GM12878 (cell line): ENCODE results near the gene SULT2B1. TPM values are rescaled to one million over a fixed set of nuclear protein-coding genes. Genes with fewer than 3 reads are reported as not detected.
A peak's percentile ranks its signal among the peaks of the same experiment; 100 is the strongest.

Source experiments
- ATAC-seq: fragments of 200-7000 bp; cut with Tn5 transposase; 3 replicates; pipeline ENCODE4 v1.9.1; 2020; ENCODE audit warnings: mild to moderate bottlenecking, moderate library complexity
- BruUV-seq: library from RNA; stranded (reverse); fragments of 400-500 nt; replicated peaks from 2 replicates; lab custom pipeline; 2021; lab: Mats Ljungman, UMichigan
- CTCF ChIA-PET: fragments of 300-600 bp; sonication (Branson Sonifier 250); formaldehyde crosslinking; extraction: SDS; loops from one replicate; lab custom pipeline; 2021; ENCODE audit warnings: inconsistent platforms; lab: Yijun Ruan, JAX
- POLR2A ChIA-PET: fragments of 350-600 bp; formaldehyde crosslinking; extraction: SDS; loops from one replicate; lab custom pipeline; 2021; ENCODE audit warnings: inconsistent platforms; lab: Charles Lee
- RAD21 ChIA-PET: fragments of 300-600 bp; sonication (Branson Sonifier 250); formaldehyde crosslinking; loops from one replicate; lab custom pipeline; 2023; ENCODE audit warnings: antibody characterized with exemption; ENCODE audit not compliant: unreplicated experiment; lab: Charles Lee
- SMC1A ChIA-PET: fragments of 300-600 bp; sonication (Branson Sonifier 250); formaldehyde crosslinking; loops from one replicate; lab custom pipeline; 2023; ENCODE audit not compliant: unreplicated experiment, uncharacterized antibody; lab: Charles Lee
- DNase-seq: peaks from one replicate; pipeline ENCODE4 v3.0.0-alpha.2; 2011; ENCODE audit warnings: low read depth, low spot score
- FAIRE-seq: peaks from 3 replicates; lab custom pipeline; 2011; peaks lifted over from hg19 to GRCh38; lab: Jason Lieb, UNC
- H2AFZ ChIP-seq: 2 replicates; pipeline ENCODE4 v1.6.0; 2011; ENCODE audit warnings: low read depth, low read length, control low read depth; ENCODE audit not compliant: control insufficient read depth
- H3K27ac ChIP-seq: 2 replicates; pipeline ENCODE4 v1.5.1; 2011; ENCODE audit warnings: control low read depth; ENCODE audit not compliant: control insufficient read depth, insufficient read depth
- H3K27me3 ChIP-seq, 2 experiments: replicated peaks in 1 of 2; 2 replicates each; pipeline versions ENCODE4 v1.6.0 to v1.6.1; 2011; ENCODE audit warnings: low read length in 1 of 2; ENCODE audit not compliant: control insufficient read depth in 2 of 2, insufficient read depth in 2 of 2
- H3K36me3 ChIP-seq, 2 experiments: 2 replicates each; pipeline ENCODE4 v1.5.1; 2011; ENCODE audit warnings: low read length in 1 of 2; ENCODE audit not compliant: control insufficient read depth in 2 of 2, insufficient read depth in 2 of 2
- H3K4me1 ChIP-seq: 2 replicates; pipeline ENCODE4 v1.6.1; 2011; ENCODE audit warnings: mild to moderate bottlenecking, low read length, moderate library complexity, mixed read lengths; ENCODE audit not compliant: control insufficient read depth, insufficient read depth
- H3K4me2 ChIP-seq: 2 replicates; pipeline ENCODE4 v1.6.0; 2011; ENCODE audit warnings: control low read depth; ENCODE audit not compliant: control insufficient read depth, insufficient read depth
- H3K4me3 ChIP-seq: fragments of 200-600 bp; sonication (generic); 2 replicates; pipeline ENCODE4 v1.5.1; 2016
- H3K79me2 ChIP-seq: 2 replicates; pipeline ENCODE4 v1.6.0; 2011; ENCODE audit warnings: low read length; ENCODE audit not compliant: control insufficient read depth, insufficient read depth
- H3K9ac ChIP-seq: 2 replicates; pipeline ENCODE4 v1.8.0; 2011; ENCODE audit warnings: low read length, control low read depth, mixed read lengths; ENCODE audit not compliant: control insufficient read depth, insufficient read depth
- H3K9me3 ChIP-seq: replicated peaks from 3 replicates; pipeline ENCODE4 v1.5.1; 2011; ENCODE audit warnings: mild to moderate bottlenecking, low read length; ENCODE audit not compliant: control insufficient read depth, insufficient read depth
- H4K20me1 ChIP-seq: 2 replicates; pipeline ENCODE4 v1.6.0; 2011; ENCODE audit not compliant: control insufficient read depth, insufficient read depth
- HDAC6 ChIP-seq: fragments of 200-600 bp; sonication (generic); IDR thresholded peaks from one replicate; pipeline ENCODE4 v1.8.0; 2017; ENCODE audit warnings: antibody characterized with exemption; ENCODE audit not compliant: unreplicated experiment
- HDGF ChIP-seq: fragments of 450-650 bp; IDR thresholded peaks from 2 replicates; pipeline ENCODE4 v1.6.1; 2016; ENCODE audit warnings: antibody characterized with exemption
- IKZF1 ChIP-seq: fragments of 450-650 bp; conservative IDR thresholded peaks from 2 replicates; pipeline ENCODE4 v1.6.1; 2017; ENCODE audit warnings: antibody characterized with exemption, mild to moderate bottlenecking
- NFYB ChIP-seq: IDR thresholded peaks from 2 replicates; pipeline ENCODE4 v1.6.1; 2011; ENCODE audit warnings: low read depth, mild to moderate bottlenecking, low read length, improper control_type of control experiment, moderate library complexity; ENCODE audit not compliant: insufficient read depth
- RUNX3 ChIP-seq: IDR thresholded peaks from 2 replicates; pipeline ENCODE4 v1.6.1; 2012; ENCODE audit warnings: low read length, inconsistent platforms
- TAF1 ChIP-seq: IDR thresholded peaks from 2 replicates; pipeline ENCODE4 v1.6.1; 2011; ENCODE audit warnings: mild to moderate bottlenecking, low read depth, low read length, borderline replicate concordance
- TCF12 ChIP-seq: IDR thresholded peaks from 2 replicates; pipeline ENCODE4 v1.6.1; 2011; ENCODE audit warnings: low read depth, mild to moderate bottlenecking, low read length
- WGBS: methylation state at CpG from one replicate; pipeline ENCODE4 v1.1.6; 2016; ENCODE audit warnings: low lambda C conversion rate; ENCODE audit not compliant: insufficient replicate concordance, insufficient coverage; ENCODE audit errors: missing lambda C conversion rate; 5-methylcytosine and 5-hydroxymethylcytosine counted together
- in situ Hi-C: fragments of 300-500 bp; cut with MboI; formaldehyde crosslinking; loops from 9 replicates; pipeline ENCODE4 v1.14.3; 2018; ENCODE audit warnings: mixed read lengths
- intact Hi-C: fragments of 100-400 bp; cut with micrococcal nuclease; formaldehyde crosslinking; loops from one replicate; pipeline ENCODE4 v1.14.2; 2022; ENCODE audit not compliant: unreplicated experiment
- polyA plus RNA-seq, 11 experiments: library from polyadenylated mRNA; depleted of rRNA in 4 of 11; unstranded in 6 of 11; stranded (reverse) in 5 of 11; fragments of >200 nt; fragmentation: Nextera tagmentation in 4 of 11; fragmentation: Illumina TruSeq in 1 of 11; extraction: Ambion mirVana in 4 of 11; extraction: Trizol in 1 of 11; gene quantifications; 1 replicate in 1 of 11; 2 replicates in 10 of 11; pipeline versions ENCODE4 v1.2.1 to v1.2.3, GENCODE V29; 2011 to 2016; ENCODE audit warnings: inconsistent platforms in 2 of 11, missing spikeins in 2 of 11, low read depth in 1 of 11
- total RNA-seq, 4 experiments: library from RNA; depleted of rRNA in 3 of 4; stranded (reverse); fragments of >200 nt in 3 of 4; fragmentation: Illumina TruSeq in 1 of 4; extraction: Trizol in 1 of 4; gene quantifications; 2 replicates each; pipeline versions ENCODE4 v1.2.1 to v1.2.3, GENCODE V29; 2013 to 2021

SULT2B1 gene
- total and polyA plus RNA-seq, 10 of the 15 experiments (the other 5 are each of a cell fraction or from before 2014, with no cell fraction given), result 0.11 to 0.14 TPM; not detected in 8

DNA sequence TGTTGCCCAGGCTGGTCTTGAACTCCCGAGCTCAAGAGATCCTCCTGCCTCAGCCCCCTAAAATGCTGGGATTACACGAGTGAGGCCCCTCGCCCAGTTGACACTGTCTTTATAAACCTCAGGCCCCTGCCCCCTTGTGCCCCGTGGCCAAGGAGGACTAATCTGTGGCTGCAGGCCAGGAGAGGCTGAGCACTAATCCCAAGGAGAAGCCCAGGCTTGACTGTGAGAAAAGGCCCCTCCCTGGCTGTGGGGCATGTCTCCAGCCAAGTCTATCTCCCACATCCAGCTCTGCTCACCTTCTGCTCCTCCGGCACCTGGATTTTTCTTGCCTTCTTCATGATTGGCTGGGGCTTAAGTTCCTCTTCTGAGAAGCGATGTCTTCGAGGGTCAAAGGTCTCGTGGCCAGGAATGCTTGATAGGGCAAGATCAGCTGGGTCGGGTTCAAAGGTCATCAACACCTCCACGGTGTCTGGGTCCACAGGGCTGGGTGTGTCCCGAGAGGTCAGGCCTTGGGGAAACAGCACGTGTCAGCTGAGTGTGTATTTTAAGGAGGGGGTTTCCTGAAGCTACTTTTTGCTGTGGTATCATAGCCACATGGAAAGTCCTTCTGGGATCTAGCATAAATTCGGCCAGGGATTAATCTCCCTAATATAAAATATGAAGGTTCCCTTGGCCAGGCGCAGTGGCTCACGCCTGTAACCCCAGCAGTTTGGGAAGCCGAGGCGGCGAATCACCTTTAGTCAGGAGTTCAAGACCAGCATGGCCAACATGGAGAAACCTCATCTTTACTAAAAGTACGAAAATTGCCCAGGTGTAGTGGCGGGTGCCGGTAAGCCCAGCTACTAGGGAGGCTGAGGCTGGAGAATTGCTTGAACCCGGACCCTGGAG, 81.4 kb downstream of the SULT2B1 start (continued):
- peak; percentile 41; the same call in 1 of the 2 replicates for TF ChIP-seq IKZF1
- no peak for TF ChIP-seq TCF12
- TF ChIP-seq TAF1, result no peak
- TF ChIP-seq HDGF, result no peak
- TF ChIP-seq HDAC6, result no peak

DNA sequence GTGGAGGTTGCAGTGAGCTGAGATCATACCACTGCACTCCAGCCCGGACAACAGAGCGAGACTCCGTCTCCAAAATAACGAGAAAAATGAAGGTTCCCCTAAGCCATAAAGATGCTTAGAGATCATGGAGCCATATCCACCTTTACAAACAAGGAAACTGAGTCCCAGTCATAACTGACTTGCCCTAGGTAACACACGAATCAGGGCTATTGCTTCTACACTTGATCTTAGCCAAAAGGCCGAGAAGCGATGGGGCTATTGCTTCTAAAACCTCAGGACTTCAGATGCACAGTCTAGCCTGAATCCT, 82.0 kb downstream of the SULT2B1 start:
- Histone ChIP-seq H3K9me3 (no peaks in the 10 kb centered on the region), H3K4me1 (peaks cover 28% of the 10 kb centered on the region), H4K20me1 (no peaks in the 10 kb centered on the region), H3K4me2 (peak overlapping the region; percentile 92), H3K79me2 (peaks cover 5% of the 10 kb centered on the region), H2AFZ (peak overlapping the region; percentile 81), H3K27me3 (no peaks in the 10 kb centered on the region), H3K9ac (peak overlapping the region; percentile 66), H3K4me3 (peak overlapping the region; percentile 66), H3K36me3 (peaks cover 4 to 5% of the 10 kb centered on the region in 2 experiments; a peak in 3 of 4 replicates), H3K27ac (peak overlapping the region; percentile 79)
- DNase-seq (no peak), ATAC-seq (no peak), FAIRE-seq (no peak)
- ChIA-PET POLR2A (interaction anchor here (0.5 to 3.3 kb wide), 9 partner anchors 12 to 360 kb away, joined by 3 to 62 read pairs (median 4); partner anchors contain the start of genes CA11, RPL18, RUVBL2 and SPHK2), CTCF (interaction anchor here (1.1 to 2.3 kb wide), 5 partner anchors 11 to 49 kb away, joined by 3 to 10 read pairs (median 9); partner anchors contain the start of gene CA11), RAD21 (interaction anchor here (1.1 to 3.4 kb wide), 7 partner anchors 10 to 50 kb away, joined by 3 to 16 read pairs (median 9); partner anchors contain the start of genes CA11, RPL18 and SPHK2), SMC1A (interaction anchor here (0.9 to 2.8 kb wide), 7 partner anchors 9 to 50 kb away, joined by 3 to 22 read pairs (median 3); partner anchors contain the start of genes RPL18 and SPHK2)
- in situ Hi-C loops, result loop anchor here (25.0 kb wide), 1 partner anchor 1253 kb away; the partner anchor contains the start of genes AKT1S1, IL4I1 and TBC1D17
- TF ChIP-seq NFYB (no peak), RUNX3 (0 out of 2 replicates have a peak, but pooled peaks have one; percentile 1)
- 35% methylated on average over 7 of the region's 7 CpGs for WGBS
- intact Hi-C loops, result loop anchor here (10.0 kb wide), 1 partner anchor 331 kb away; the partner anchor contains the start of gene FTL
- BruUV-seq, result no TSS peak
